HG03064 (cell line): Measurements from ENCODE around the gene INMT.

ENCODE experiments used
- ATAC-seq: cut with Tn5 transposase; IDR thresholded peaks from one replicate; pipeline ENCODE4 v1.9.1; 2021; ENCODE audit warnings: low read depth; ENCODE audit not compliant: unreplicated experiment

The INMT gene

GRCh38 chr7:30750683-30751650 lies 968 bp upstream of the INMT start:
- no peak for ATAC-seq

- no peak for ATAC-seq
These were observed 549 bp downstream of the INMT start for GRCh38 chr7:30752484-30752883.

- ATAC-seq, result no peak
These were observed 1.0 kb downstream of the INMT start for GRCh38 chr7:30752979-30753378.

- no peak for ATAC-seq
These were observed 2.5 kb downstream of the INMT start for GRCh38 chr7:30754315-30754877.

GRCh38 chr7:30755384-30756154 lies 3.6 kb downstream of the INMT start:
- ATAC-seq, result no peak

- ATAC-seq, result no peak
These were observed 5.4 kb downstream of the INMT start for GRCh38 chr7:30757342-30757692.

- ATAC-seq, result no peak
These were observed 8.7 kb downstream of the INMT start for GRCh38 chr7:30760514-30761213.

- no peak for ATAC-seq
These were observed 9.6 kb downstream of the INMT start for GRCh38 chr7:30761214-30762156.

GRCh38 chr7:30764030-30764975 lies 12.4 kb downstream of the INMT start:
- peak; percentile 98 for ATAC-seq

GRCh38 chr7:30765408-30765807 lies 13.5 kb downstream of the INMT start:
- no peak for ATAC-seq

GRCh38 chr7:30770845-30771173 lies 18.9 kb downstream of the INMT start:
- no peak for ATAC-seq

GRCh38 chr7:30771174-30771879 lies 19.4 kb downstream of the INMT start, which contains the start of gene MINDY4:
Gene MINDY4, plus strand, starts transcription at chr7:30771417. Its CDS starts 77 bp downstream, at chr7:30771494.
- ATAC-seq, result peak; percentile 75

GRCh38 chr7:30771880-30772425 lies 20.0 kb downstream of the INMT start:
- no peak for ATAC-seq

- no peak for ATAC-seq
These were observed 21.0 kb downstream of the INMT start for GRCh38 chr7:30772984-30773383.

- ATAC-seq, result no peak
These were observed 24.1 kb downstream of the INMT start for GRCh38 chr7:30775992-30776391.

- no peak for ATAC-seq
These were observed 25.0 kb downstream of the INMT start for GRCh38 chr7:30776971-30777370.

GRCh38 chr7:30778255-30779025 lies 26.5 kb downstream of the INMT start:
- no peak for ATAC-seq
